T47D (cell line): ENCODE data around the gene MAGI2.
A peak's percentile ranks its signal among the peaks of the same experiment; 100 is the strongest.
"Not testable (repeated sequence)": the region's sequence is repeated elsewhere in the genome, so short reads cannot be mapped to it uniquely, and the experiment has no call there.

Source experiments
- DNase-seq, 2 experiments: peaks; one replicate each; pipeline versions ENCODE4 v3.0.0 to v3.0.0-alpha.2; 2011 to 2012; ENCODE audit warnings: low read depth in 1 of 2, low spot score in 1 of 2
- JUND ChIP-seq: IDR thresholded peaks from 2 replicates; pipeline ENCODE4 v1.6.1; 2012; ENCODE audit warnings: low read depth
- in situ Hi-C: cut with HindIII; loops from 2 replicates; pipeline ENCODE4 v1.10.0; 2016; ENCODE audit warnings: low sequenced_read_pairs, low pct_unique_long_range_greater_than_20kb

Gene MAGI2

GRCh38 chr7:79093421-79093820 is 360.0 kb downstream of the MAGI2 start:
- in situ Hi-C loops = no loop called here
- DNase-seq = no peak
- TF ChIP-seq JUND = no peak

- in situ Hi-C loops = no loop called here
- TF ChIP-seq JUND = no peak
- no peak for DNase-seq
Measured at GRCh38 chr7:79091661-79092060, 361.8 kb downstream of the MAGI2 start.

- TF ChIP-seq JUND = no peak
- DNase-seq = no peak
- in situ Hi-C loops = no loop called here
Measured at GRCh38 chr7:79091011-79091410, 362.5 kb downstream of the MAGI2 start.

- TF ChIP-seq JUND = no peak
Measured at GRCh38 chr7:79090543-79090942, 362.9 kb downstream of the MAGI2 start.

GRCh38 chr7:79084423-79084822 is 369.0 kb downstream of the MAGI2 start:
- DNase-seq = no peak
- TF ChIP-seq JUND = no peak
- in situ Hi-C loops = no loop called here

More at GRCh38 chr7:79090543-79090942, 362.9 kb downstream of the MAGI2 start:
- in situ Hi-C loops = no loop called here
- no peak for DNase-seq

DNA sequence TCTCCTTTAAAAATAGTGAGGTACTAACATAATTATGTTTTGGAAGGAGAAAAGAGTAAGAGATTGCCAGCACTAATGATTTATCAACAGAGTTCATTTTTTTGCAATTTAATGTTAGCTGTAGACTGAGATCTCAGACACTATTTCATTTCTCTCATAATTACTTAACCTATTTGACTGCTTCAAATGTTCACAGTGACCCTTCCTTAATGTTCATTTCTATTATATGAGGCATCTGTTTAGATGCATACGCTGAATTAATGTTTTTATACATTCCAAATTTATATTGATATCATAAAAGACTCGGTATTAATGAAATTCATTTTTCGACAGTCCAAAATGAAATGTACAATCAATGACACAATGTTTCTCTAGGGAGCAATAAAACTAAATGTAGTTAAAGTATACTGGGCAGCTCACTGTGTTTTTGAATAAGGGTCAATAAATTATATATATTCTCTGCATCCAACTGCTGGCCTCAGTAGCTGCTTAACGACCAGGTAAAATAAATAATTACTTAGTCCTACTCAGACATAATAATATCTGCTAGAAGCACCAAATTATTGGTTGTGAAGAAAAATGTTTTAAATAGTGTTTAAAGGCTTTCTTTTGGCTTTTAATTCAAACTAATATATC is 373.4 kb downstream of the MAGI2 start:
- no peak for DNase-seq
- TF ChIP-seq JUND = no peak
- in situ Hi-C loops = no loop called here

DNA sequence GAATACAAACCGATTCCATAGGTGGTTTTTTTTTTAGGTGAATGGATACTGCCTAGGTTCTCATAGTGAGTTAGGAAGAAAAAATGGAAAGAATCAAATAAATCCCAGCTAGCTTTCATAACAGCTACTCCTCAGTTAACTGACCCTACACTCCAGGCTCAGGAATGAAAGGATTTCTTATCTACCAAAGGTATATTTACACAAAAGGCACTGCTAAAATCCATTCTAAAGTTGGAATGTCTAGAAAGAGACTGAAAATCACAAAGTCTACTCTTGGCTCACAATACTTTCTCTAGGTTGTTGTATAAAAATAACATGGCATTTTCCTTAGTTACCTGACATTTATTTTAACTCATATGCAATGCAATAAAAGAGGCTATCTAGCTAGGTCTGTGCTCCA is 375.2 kb downstream of the MAGI2 start:
- in situ Hi-C loops = no loop called here
- no peak for DNase-seq
- no peak for TF ChIP-seq JUND

- in situ Hi-C loops, DNase-seq: not testable (repeated sequence)
Measured at GRCh38 chr7:79071187-79071586, 382.3 kb downstream of the MAGI2 start.

DNA sequence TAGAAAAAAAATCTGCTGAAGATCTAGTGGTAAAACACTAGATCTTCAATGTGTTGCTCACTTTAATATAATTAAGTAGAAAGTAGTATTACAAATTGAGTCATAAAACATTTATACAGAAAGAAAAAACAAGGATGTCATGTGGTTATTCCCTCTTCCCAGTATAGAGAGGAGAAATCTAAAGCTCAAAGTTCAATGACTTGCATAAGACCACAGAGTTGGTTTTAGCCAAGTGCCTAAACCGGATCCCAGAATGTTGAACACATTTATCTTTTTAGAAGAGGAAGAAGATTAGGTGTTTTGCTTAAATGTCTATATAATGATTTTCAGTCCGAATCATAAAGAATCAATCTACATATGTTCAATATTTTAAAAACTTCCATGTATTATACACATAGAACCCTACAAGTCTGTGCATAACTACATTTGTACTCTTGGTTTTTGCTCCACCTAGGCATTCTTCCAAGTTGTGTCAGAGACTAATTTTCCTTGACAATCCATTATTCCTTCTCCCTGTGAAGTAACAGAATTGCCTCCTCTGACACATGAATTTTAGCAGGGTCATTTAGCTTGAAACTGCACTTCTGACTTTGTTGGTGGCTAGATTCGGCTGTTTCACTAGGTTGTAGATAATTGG is 389.2 kb downstream of the MAGI2 start:
- in situ Hi-C loops = no loop called here
- TF ChIP-seq JUND = no peak
- DNase-seq = no peak

- no peak for DNase-seq
- no peak for TF ChIP-seq JUND
- in situ Hi-C loops = no loop called here
Measured at GRCh38 chr7:79063019-79063698, 390.3 kb downstream of the MAGI2 start.

GRCh38 chr7:79060498-79060897 is 393.0 kb downstream of the MAGI2 start:
- in situ Hi-C loops = no loop called here
- DNase-seq = no peak

DNA sequence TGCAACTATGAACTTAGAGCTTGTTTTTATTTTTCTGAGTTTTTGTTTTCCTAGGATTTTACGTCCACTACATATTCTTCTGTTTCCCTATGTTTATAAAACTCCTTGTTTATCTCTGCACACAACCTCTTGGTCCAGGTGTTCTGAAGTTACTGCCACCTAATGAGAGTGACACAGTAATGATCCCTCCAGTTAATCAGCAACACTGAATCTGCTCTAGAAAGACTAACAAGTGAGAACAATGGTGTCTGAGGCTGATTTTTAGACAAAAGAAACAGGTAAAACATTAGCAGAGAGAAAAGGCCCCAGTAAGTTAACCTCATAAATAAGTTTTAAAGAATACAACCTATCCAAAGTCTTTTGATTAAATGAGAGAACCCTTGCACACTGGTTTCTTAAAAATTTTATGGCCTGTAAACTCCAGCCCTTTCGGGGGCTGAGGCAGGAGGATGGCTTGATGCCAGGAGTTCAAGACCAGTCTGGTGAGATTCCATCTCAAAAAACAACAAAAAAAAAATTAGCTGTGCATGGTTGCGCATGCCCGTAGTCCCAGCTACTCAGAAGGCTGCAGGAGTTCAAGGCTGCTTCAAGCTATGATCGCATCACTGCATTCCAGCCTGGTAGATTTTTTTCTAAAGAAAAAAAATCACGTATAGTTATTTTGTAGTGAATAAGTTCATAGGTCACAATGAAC is 397.6 kb downstream of the MAGI2 start:
- in situ Hi-C loops = no loop called here
- peak in 1 of 2 experiments; percentile 89 for DNase-seq

More at GRCh38 chr7:79060498-79060897, 393.0 kb downstream of the MAGI2 start:
- no peak for TF ChIP-seq JUND

GRCh38 chr7:79051915-79052314 is 401.6 kb downstream of the MAGI2 start:
- DNase-seq = no peak
- in situ Hi-C loops = no loop called here
- TF ChIP-seq JUND = no peak

More for the DNA sequence above, 397.6 kb downstream of the MAGI2 start:
- TF ChIP-seq JUND = no peak
